Activated CD8-positive, alpha-beta memory T cell treated with anti-CD3 and anti-CD28 coated beads for 36 hours (primary cell): ENCODE measurements around the gene ALPK3. TPM values are rescaled to one million over a fixed set of nuclear protein-coding genes. Genes with fewer than 3 reads are reported as not detected.

ENCODE experiments used
- CTCF ChIA-PET: fragments of 350-600 bp; sonication (Branson Sonifier 250); formaldehyde crosslinking; loops from one replicate; lab custom pipeline; 2021; ENCODE audit warnings: antibody characterized with exemption; lab: Charles Lee
- POLR2A ChIA-PET: fragments of 350-600 bp; sonication (Branson Sonifier 250); formaldehyde crosslinking; loops from one replicate; lab custom pipeline; 2021; ENCODE audit warnings: antibody characterized with exemption; lab: Charles Lee
- total RNA-seq, 2 experiments: library from RNA; stranded (reverse); gene quantifications; one replicate each; pipeline ENCODE4 v1.2.3, GENCODE V29; 2021

ALPK3 gene, protein sequence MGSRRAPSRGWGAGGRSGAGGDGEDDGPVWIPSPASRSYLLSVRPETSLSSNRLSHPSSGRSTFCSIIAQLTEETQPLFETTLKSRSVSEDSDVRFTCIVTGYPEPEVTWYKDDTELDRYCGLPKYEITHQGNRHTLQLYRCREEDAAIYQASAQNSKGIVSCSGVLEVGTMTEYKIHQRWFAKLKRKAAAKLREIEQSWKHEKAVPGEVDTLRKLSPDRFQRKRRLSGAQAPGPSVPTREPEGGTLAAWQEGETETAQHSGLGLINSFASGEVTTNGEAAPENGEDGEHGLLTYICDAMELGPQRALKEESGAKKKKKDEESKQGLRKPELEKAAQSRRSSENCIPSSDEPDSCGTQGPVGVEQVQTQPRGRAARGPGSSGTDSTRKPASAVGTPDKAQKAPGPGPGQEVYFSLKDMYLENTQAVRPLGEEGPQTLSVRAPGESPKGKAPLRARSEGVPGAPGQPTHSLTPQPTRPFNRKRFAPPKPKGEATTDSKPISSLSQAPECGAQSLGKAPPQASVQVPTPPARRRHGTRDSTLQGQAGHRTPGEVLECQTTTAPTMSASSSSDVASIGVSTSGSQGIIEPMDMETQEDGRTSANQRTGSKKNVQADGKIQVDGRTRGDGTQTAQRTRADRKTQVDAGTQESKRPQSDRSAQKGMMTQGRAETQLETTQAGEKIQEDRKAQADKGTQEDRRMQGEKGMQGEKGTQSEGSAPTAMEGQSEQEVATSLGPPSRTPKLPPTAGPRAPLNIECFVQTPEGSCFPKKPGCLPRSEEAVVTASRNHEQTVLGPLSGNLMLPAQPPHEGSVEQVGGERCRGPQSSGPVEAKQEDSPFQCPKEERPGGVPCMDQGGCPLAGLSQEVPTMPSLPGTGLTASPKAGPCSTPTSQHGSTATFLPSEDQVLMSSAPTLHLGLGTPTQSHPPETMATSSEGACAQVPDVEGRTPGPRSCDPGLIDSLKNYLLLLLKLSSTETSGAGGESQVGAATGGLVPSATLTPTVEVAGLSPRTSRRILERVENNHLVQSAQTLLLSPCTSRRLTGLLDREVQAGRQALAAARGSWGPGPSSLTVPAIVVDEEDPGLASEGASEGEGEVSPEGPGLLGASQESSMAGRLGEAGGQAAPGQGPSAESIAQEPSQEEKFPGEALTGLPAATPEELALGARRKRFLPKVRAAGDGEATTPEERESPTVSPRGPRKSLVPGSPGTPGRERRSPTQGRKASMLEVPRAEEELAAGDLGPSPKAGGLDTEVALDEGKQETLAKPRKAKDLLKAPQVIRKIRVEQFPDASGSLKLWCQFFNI (N-terminal part only)
- under 1 TPM; 0.06 to 0.08 TPM for total RNA-seq

DNA sequence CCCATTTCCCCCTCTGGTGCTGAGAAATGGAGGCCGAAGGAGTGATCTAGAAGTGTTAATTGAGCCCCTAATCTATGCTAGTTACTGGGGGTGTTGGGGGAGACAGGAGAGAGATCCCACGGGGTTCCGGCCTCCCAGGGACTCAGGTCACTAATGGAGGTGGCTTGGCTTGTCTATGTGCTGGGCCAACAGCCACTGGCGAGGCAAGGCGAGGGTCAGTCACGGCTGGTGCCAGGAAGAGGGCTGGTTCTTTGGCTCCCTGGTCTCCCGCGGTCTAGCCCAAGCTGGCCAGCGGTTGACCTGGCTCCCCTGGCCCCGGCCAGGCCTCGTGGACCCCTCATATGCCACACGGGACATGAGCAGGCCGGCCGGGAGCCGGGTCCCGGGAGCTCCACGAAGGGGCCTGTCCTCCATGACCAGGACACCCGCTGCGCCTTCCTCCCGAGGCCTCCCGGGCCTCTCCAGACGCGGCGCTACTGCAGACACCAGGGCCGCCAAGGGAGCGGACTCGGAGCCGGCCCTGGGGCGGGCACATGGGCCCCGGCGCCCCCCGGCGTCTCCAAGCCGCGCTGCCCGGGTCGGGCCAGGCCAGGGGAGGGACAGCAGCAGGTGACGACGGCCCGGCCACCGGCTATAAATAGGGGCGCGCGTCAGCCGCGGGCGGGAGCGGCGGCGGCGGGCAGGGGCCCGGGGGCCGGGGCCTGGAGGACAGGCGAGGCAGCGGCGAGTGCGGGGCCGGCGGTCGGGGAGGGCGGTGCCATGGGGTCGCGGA is at the start of gene ALPK3:
ALPK3 (plus strand) TSS at position 663 of the 772 bp plus-strand sequence; CDS start at position 760, 97 bp downstream.
- ChIA-PET CTCF (no interaction called here), POLR2A (no interaction called here)

DNA sequence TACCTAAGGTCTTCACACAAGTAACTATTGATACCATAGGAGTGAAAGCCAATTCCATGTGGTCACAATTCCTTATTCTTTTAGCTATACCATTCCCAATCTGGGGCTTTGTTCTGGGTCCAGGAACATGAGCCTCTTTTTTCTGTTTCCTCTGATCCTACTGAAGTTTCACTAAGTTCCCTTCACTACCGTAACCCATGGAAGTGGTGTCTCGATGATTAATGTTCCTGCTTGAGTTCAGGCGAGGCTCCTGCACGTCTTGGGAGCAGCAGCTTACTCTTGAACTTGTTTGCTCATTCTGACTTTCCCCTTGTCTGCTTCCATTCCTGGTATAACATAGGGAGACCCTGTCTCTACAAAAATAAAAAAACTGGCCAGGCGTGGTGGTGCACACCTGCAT is 45.1 kb upstream of the ALPK3 start:
- ChIA-PET CTCF (no interaction called here), POLR2A (no interaction called here)

DNA sequence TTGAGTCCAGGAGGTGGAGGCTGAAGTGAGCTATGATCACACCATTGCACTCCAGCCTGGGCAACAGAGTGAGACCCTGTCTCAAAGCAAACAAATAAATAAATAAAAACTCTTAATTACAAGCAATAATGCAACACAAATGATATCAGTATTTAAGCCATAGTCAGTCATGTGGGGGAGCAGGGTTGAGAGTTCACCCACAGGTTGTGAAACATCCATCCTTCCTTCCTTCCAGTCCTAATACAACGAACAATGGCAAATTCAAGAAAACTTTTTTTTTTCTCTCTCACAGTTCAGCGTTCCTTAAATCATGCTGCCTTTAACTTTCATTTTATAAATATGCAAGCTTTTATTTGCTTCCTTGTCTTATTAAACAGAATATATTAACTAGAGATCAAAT is 44.7 kb upstream of the ALPK3 start:
- ChIA-PET CTCF (no interaction called here), POLR2A (no interaction called here)

DNA sequence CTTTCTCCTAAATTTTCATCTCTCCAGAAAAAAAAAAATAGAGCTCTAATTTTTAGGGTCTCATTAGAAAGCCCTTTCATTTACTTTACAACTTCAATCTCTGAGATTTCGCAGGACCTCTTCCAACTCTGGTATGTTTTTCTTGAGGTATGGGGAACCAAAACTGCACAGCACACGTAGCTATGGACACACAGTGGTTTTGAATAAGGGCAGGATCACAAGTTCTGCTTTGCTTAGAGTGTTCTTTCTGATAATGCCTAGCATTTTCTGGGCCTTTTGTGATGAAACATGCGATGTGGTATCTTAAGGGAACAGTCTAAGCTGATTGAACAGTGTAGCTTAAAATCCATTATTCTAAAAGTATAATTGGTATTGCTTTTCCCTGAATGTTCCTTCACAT is 43.4 kb upstream of the ALPK3 start:
- ChIA-PET POLR2A (no interaction called here), CTCF (interaction anchor here (0.7 to 1.0 kb wide), 2 partner anchors 203 to 340 kb away, joined by 3 read pairs; no protein-coding TSS in a partner anchor)

DNA sequence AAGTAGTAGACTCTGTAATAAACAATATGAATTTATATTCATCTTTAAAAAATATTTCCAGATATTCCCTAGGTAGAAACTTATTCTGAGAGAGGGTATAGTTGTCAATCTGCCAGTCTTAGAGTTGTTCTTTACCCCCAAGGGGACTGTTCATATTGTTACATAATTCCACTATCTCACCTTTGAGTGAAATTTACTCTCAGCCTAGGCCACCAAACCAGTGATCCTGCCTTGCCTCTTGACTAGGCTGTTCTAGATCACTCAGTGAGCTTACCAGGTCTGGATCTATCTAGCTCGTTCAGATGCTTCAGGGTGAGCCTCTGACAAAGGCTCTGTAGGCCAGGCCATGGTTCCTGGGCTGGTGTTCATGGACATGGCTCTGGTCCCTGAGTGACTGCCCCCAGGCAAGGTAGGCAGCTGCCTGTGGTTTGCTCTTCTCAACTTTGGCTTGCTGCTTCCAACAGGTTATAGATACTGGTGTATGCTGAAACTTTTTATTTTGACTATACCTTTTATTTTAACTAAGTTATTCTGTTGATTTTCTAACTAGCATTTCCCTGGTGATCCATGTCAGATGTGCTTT is 41.2 kb upstream of the ALPK3 start:
- POLR2A ChIA-PET, result no interaction called here

DNA sequence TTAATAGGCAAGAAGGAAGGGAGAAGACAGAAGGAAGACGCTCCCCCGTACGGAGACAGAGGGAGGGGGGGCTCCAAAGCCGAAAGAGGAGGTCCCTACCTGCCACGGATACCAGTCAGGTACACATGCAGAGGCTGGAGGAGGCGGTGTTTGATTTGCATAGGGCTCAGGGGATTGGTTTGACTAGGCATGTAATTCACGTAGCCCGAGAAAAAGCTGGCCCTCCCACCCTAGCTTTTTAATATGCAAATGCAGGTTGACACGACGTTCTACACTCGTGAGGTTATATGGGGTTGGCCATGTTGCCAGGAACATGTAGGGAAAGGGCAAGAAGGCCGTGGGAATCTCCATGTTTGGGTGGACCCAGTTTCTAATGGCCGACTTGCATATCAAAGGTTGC is 39.0 kb upstream of the ALPK3 start:
- POLR2A ChIA-PET, result no interaction called here

More for the DNA sequence above, 41.2 kb upstream of the ALPK3 start:
- CTCF ChIA-PET, result interaction anchor here (0.6 to 1.1 kb wide), 2 partner anchors 115 to 152 kb away, joined by 3 to 8 read pairs; no protein-coding TSS in a partner anchor

DNA sequence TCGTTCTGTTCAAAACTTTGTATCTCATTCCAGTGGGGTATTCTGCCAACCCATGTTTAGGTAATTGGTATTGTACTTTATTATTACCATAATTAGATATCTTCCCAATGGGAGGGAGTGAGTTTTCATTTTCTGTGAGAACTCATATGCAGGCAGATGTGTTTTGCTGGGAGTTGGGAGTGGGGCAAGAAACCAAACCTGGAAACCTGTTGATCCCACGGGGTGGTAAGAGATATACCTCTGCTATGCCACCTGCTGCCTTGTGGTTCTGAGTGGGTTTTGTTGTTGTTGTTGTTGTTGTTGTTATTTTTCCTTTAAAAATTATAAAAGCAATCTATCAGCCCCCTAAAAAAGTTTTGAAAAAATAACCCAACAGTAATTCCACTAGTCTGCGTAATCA is 36.7 kb upstream of the ALPK3 start:
- ChIA-PET POLR2A (no interaction called here), CTCF (no interaction called here)

More for the DNA sequence above, 39.0 kb upstream of the ALPK3 start:
- CTCF ChIA-PET, result no interaction called here

DNA sequence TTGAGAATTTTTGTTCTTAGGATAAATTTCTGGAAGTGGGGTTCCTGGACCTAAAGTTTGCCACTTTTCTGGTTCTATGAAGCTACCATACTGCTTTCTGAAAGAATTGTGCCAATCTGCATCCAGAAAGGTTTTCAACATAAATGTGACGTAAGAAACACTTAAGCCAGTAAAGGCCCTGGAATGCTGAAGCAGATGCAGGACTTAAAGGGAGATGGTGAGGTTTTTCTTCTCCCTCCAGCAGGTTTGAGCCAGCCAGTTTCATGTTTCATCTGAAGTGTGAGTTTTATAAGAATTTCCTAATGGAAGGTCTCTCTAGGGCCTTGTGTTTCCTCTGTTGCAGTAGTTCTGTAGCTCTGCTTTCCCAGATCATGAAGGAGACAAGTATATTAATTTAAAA is 35.7 kb upstream of the ALPK3 start:
- ChIA-PET CTCF (interaction anchor here (1.3 kb wide), 1 partner anchor 32 kb away, joined by 3 read pairs; no protein-coding TSS in a partner anchor), POLR2A (interaction anchor here (0.7 kb wide), 1 partner anchor 46 kb away, joined by 6 read pairs; no protein-coding TSS in a partner anchor)

DNA sequence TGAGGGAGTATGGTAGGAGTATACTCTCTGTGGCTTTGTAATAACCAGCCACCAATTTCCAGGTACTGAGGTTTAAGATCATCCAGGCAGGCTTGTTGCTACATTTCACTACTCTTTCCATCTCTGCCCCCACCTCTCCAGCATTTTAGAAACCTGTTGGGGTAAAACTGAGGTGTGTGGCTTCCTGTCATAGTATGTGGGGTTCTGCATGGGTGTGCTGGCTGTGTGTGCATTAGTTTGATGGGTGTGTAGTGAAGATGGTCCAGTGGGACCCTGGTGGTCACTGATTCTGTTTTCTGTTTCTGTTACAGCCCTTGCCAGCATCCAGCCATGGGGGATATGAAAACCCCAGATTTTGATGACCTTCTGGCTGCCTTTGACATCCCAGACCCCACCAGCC is 34.8 kb upstream of the ALPK3 start:
- ChIA-PET CTCF (interaction anchor here (1.3 kb wide), 1 partner anchor 32 kb away, joined by 3 read pairs; no protein-coding TSS in a partner anchor), POLR2A (no interaction called here)

DNA sequence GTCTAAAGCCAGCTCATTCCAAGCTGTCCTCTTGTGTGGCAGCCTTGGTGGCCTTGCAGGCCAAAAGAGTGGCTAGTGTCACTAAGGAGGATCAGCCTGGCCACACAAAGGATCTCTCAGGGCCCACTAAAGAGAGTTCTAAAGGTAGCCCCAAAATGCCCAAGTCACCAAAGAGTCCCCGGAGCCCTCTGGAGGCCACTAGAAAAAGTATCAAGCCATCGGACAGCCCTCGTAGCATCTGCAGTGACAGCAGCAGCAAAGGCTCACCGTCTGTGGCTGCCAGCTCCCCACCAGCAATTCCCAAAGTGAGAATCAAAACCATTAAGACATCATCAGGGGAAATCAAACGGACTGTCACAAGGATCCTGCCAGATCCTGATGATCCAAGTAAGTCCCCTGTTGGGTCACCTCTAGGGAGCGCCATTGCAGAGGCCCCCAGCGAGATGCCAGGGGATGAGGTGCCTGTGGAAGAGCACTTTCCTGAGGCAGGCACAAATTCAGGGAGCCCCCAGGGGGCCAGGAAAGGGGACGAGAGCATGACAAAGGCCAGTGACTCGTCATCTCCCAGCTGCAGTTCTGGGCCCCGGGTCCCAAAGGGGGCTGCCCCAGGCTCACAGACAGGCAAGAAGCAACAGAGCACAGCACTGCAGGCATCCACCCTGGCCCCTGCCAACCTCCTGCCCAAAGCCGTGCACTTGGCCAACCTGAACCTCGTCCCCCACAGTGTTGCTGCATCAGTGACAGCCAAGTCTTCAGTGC is 33.5 kb upstream of the ALPK3 start:
- CTCF ChIA-PET, result interaction anchor here (1.1 kb wide), 1 partner anchor 13 kb away, joined by 3 read pairs; no protein-coding TSS in a partner anchor
- POLR2A ChIA-PET, result interaction anchor here (0.6 kb wide), 1 partner anchor 26 kb away, joined by 5 read pairs; no protein-coding TSS in a partner anchor

DNA sequence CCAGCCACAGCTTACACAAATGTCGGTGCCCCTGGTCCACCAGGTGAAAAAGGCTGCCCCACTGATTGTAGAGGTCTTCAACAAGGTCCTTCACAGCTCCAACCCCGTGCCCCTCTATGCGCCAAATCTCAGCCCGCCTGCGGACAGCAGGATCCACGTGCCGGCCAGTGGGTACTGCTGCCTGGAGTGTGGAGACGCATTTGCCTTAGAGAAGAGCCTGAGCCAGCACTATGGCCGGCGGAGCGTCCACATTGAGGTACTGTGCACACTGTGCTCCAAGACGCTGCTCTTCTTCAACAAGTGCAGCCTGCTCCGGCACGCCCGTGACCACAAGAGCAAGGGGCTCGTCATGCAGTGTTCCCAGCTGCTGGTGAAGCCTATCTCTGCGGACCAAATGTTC is 32.9 kb upstream of the ALPK3 start:
- ChIA-PET CTCF (no interaction called here), POLR2A (interaction anchor here (0.6 kb wide), 1 partner anchor 27 kb away, joined by 5 read pairs; no protein-coding TSS in a partner anchor)

DNA sequence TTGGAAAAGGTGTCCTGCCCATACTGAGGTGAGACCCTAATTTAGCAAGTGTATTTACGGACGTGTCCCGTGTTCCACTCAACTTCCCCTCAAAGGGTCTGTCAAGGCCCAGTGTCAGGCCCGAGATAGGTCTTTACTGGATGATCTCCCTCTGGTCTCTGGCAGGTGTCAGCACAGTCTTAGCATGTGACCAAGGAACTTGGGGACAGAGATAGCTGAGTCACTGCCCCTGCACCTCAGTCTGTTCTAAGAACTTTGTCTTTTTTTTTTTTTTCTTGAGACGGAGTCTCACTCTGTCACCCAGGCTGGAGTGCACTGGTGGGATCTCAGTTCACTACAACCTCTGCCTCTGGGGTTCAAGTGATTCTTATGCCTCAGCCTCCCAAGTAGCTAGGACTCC is 32.1 kb upstream of the ALPK3 start:
- POLR2A ChIA-PET, result no interaction called here
- CTCF ChIA-PET, result no interaction called here

DNA sequence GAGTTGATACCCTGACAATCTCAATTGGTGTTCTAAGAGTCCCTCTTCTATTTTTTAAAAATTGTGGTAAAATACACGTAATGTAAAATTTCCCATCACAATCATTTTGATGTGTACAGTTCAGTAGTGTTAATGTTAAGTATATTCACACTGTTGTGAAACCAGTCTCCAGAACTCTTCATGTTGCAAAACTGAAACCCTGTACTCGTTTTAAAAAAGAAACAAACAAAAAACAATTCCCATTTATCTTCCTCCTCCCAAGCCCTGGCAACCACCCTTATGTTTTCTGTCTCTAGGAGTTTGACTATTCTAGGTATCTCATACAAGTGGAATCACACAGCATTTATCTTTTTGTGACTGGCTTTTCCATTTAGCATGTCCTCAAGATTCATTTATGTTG is 28.7 kb upstream of the ALPK3 start:
- CTCF ChIA-PET, result interaction anchor here (2.0 kb wide), 1 partner anchor 200 kb away, joined by 6 read pairs; no protein-coding TSS in a partner anchor
- POLR2A ChIA-PET, result no interaction called here

DNA sequence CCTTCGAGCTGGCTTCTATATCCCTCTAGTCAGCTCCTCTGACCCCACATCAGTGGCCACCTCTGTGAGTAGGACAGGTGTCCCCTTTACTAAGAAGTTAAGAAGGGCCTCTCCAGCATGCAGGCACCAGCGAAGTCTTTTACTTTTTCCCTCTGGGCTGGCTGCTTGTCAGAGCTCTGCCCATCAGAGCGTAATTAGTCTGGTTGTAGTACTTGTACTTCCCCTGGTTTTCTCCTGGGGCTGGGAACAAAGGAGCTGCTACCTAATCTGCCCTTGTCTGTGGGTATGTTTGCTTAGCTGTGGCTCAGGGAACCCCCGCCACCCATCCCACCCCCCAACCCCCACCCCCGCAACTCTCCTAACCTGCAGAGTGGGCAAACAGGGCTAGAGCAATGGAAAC is 27.4 kb upstream of the ALPK3 start:
- ChIA-PET CTCF (interaction anchor here (2.0 kb wide), 1 partner anchor 202 kb away, joined by 6 read pairs; no protein-coding TSS in a partner anchor), POLR2A (no interaction called here)

DNA sequence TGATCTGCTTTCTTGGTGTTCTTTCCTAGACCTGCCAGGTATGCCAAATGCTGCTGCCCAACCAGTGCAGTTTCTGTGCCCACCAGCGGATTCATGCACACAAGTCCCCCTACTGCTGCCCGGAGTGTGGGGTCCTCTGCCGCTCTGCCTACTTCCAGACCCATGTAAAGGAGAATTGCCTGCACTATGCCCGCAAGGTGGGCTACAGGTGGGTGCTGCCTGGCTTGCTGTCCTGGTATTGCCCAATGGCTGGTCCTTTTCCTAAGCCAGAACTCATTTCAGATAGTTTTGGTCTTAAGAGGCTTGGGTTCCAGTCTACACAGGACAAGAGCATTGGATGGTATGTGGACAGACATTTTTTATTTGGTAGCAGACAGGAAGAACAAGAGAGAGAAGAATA is 26.5 kb upstream of the ALPK3 start:
- ChIA-PET CTCF (interaction anchor here (0.6 to 2.0 kb wide), 2 partner anchors 72 to 203 kb away, joined by 4 to 6 read pairs; no protein-coding TSS in a partner anchor), POLR2A (no interaction called here)

DNA sequence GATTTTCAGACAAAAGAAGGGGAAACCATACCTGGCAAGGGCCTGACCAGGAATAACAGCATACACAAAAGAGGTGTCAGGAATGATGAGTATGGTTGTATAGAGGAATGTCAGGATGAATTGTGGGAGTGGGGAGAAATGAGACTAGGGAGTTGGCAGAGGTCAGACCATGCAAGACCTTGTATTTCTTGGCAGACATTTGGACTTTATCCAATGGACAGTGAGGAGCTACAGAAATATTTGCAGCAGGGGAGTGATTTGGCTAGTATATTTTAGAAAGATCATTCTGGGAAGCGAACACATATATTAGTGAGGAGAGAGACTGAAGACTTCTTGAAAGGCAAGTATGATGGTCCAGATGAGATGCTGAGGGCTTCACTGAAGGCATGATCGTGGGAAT is 25.4 kb upstream of the ALPK3 start:
- ChIA-PET CTCF (interaction anchor here (0.6 kb wide), 1 partner anchor 105 kb away, joined by 3 read pairs; no protein-coding TSS in a partner anchor), POLR2A (no interaction called here)
